Measurements from ENCODE around the gene HEXIM2. TPM values are rescaled to one million over a fixed set of nuclear protein-coding genes. Genes with fewer than 3 reads are reported as not detected.

Gene HEXIM2
- total and polyA plus RNA-seq, 2 of the 13 experiments (the other 11 are each of a cell fraction or from before 2014, with no cell fraction given): 27.1 to 32.4 TPM

- TF ChIP-seq ATF4 (CRISPR knock-in tag; IDR thresholded peaks at IDR 0.05): no peak
- TF ChIP-seq, protein P1, sequence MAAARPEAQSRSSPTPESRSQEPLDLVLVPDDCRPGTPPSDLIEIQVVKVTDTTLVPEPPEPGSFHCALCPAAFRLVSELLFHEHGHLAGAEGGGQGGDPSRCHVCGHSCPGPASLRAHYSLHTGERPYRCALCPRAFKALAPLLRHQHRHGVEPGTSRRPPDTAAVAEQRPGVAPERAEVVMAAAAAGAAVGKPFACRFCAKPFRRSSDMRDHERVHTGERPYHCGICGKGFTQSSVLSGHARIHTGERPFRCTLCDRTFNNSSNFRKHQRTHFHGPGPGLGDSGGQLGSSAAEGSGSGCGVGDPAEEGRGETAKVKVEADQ (CRISPR knock-in tag; IDR thresholded peaks at IDR 0.05; ENCODE audit: borderline replicate concordance): no peak
- TF ChIP-seq, protein P2, sequence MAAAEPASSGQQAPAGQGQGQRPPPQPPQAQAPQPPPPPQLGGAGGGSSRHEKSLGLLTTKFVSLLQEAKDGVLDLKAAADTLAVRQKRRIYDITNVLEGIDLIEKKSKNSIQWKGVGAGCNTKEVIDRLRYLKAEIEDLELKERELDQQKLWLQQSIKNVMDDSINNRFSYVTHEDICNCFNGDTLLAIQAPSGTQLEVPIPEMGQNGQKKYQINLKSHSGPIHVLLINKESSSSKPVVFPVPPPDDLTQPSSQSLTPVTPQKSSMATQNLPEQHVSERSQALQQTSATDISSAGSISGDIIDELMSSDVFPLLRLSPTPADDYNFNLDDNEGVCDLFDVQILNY (CRISPR knock-in tag; conservative IDR thresholded peaks at IDR 0.05): no peak
- TF ChIP-seq ONECUT2 (CRISPR knock-in tag; IDR thresholded peaks at IDR 0.05): no peak; the same call in 1 of the 2 replicates
- TF ChIP-seq ISL2 (CRISPR knock-in tag; IDR thresholded peaks at IDR 0.05): peak; percentile 52; the same call in 1 of the 2 replicates
- TF ChIP-seq, protein P3, sequence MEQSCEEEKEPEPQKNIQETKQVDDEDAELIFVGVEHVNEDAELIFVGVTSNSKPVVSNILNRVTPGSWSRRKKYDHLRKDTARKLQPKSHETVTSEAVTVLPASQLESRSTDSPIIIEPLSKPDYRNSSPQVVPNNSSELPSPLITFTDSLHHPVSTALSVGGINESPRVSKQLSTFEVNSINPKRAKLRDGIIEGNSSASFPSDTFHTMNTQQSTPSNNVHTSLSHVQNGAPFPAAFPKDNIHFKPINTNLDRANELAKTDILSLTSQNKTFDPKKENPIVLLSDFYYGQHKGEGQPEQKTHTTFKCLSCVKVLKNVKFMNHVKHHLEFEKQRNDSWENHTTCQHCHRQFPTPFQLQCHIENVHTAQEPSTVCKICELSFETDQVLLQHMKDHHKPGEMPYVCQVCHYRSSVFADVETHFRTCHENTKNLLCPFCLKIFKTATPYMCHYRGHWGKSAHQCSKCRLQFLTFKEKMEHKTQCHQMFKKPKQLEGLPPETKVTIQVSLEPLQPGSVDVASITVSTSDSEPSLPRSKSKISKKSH (CRISPR knock-in tag; IDR thresholded peaks at IDR 0.05; ENCODE audit: borderline replicate concordance): no peak
- TF ChIP-seq, protein P4, sequence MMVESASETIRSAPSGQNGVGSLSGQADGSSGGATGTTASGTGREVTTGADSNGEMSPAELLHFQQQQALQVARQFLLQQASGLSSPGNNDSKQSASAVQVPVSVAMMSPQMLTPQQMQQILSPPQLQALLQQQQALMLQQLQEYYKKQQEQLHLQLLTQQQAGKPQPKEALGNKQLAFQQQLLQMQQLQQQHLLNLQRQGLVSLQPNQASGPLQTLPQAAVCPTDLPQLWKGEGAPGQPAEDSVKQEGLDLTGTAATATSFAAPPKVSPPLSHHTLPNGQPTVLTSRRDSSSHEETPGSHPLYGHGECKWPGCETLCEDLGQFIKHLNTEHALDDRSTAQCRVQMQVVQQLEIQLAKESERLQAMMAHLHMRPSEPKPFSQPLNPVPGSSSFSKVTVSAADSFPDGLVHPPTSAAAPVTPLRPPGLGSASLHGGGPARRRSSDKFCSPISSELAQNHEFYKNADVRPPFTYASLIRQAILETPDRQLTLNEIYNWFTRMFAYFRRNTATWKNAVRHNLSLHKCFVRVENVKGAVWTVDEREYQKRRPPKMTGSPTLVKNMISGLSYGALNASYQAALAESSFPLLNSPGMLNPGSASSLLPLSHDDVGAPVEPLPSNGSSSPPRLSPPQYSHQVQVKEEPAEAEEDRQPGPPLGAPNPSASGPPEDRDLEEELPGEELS (CRISPR knock-in tag; IDR thresholded peaks at IDR 0.05): peak; percentile 78
- TF ChIP-seq NR1H2 (CRISPR knock-in tag; IDR thresholded peaks at IDR 0.05; ENCODE audit: borderline replicate concordance, low read depth): no peak
- TF ChIP-seq, protein P5, sequence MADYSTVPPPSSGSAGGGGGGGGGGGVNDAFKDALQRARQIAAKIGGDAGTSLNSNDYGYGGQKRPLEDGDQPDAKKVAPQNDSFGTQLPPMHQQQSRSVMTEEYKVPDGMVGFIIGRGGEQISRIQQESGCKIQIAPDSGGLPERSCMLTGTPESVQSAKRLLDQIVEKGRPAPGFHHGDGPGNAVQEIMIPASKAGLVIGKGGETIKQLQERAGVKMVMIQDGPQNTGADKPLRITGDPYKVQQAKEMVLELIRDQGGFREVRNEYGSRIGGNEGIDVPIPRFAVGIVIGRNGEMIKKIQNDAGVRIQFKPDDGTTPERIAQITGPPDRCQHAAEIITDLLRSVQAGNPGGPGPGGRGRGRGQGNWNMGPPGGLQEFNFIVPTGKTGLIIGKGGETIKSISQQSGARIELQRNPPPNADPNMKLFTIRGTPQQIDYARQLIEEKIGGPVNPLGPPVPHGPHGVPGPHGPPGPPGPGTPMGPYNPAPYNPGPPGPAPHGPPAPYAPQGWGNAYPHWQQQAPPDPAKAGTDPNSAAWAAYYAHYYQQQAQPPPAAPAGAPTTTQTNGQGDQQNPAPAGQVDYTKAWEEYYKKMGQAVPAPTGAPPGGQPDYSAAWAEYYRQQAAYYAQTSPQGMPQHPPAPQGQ (CRISPR knock-in tag; IDR thresholded peaks at IDR 0.05; ENCODE audit: borderline replicate concordance): 0 out of 2 replicates have a peak, but pooled peaks have one; percentile 17
- no peak for TF ChIP-seq MTF2 (CRISPR knock-in tag; IDR thresholded peaks at IDR 0.05; ENCODE audit: borderline replicate concordance)
- TF ChIP-seq BHLHE40 (IDR thresholded peaks at IDR 0.05; ENCODE audit: low read length): peak; percentile 93
- TF ChIP-seq AHDC1 (CRISPR knock-in tag; IDR thresholded peaks at IDR 0.05; ENCODE audit: borderline replicate concordance): no peak
Observed at GRCh38 chr17:45147581-45148182, 14.0 kb upstream of the HEXIM2 start (continued).
